AG09309 (cell line): ENCODE results near the gene SDF2.
"Not testable (repeated sequence)": the region's sequence is repeated elsewhere in the genome, so short reads cannot be mapped to it uniquely, and the experiment has no call there.

Experiments used
- DNase-seq: peaks from one replicate; pipeline ENCODE4 v3.0.0-alpha.2; 2010; ENCODE audit warnings: low read depth
- H3K4me3 ChIP-seq: 2 replicates; pipeline ENCODE4 v1.5.1; 2011; ENCODE audit warnings: mild to moderate bottlenecking, low read depth, low read length, moderate library complexity; ENCODE audit not compliant: control insufficient read depth
- TF ChIP-seq, protein P1 (sequence below): IDR thresholded peaks from 2 replicates; pipeline ENCODE4 v1.5.1; 2011; ENCODE audit warnings: mild to moderate bottlenecking, low read depth, low read length, inconsistent platforms; ENCODE audit not compliant: insufficient read depth, control insufficient read depth; ENCODE audit errors: missing control alignments

SDF2 gene

DNA sequence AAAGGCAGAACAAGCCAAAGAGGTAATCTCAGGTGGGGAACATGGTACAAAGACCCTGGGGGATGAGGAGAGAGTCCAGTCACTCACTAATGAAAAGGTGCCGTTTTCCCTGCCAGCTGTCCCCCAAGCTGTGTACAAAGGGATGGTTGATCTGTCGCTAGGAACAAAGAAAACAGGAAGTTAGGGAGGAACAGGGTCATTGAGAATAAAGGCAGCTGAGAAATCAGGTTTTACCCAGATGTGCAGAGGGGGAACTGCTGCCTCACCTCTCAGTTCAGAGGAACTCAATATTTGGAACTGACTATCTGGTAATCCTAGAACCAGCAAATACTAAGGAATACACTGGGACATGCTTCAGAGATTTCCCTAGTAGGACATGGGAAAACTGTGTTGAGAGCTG lies 49.2 kb downstream of the SDF2 start:
- TF ChIP-seq, protein P1, sequence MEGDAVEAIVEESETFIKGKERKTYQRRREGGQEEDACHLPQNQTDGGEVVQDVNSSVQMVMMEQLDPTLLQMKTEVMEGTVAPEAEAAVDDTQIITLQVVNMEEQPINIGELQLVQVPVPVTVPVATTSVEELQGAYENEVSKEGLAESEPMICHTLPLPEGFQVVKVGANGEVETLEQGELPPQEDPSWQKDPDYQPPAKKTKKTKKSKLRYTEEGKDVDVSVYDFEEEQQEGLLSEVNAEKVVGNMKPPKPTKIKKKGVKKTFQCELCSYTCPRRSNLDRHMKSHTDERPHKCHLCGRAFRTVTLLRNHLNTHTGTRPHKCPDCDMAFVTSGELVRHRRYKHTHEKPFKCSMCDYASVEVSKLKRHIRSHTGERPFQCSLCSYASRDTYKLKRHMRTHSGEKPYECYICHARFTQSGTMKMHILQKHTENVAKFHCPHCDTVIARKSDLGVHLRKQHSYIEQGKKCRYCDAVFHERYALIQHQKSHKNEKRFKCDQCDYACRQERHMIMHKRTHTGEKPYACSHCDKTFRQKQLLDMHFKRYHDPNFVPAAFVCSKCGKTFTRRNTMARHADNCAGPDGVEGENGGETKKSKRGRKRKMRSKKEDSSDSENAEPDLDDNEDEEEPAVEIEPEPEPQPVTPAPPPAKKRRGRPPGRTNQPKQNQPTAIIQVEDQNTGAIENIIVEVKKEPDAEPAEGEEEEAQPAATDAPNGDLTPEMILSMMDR, result no peak
- no peak for DNase-seq

DNA sequence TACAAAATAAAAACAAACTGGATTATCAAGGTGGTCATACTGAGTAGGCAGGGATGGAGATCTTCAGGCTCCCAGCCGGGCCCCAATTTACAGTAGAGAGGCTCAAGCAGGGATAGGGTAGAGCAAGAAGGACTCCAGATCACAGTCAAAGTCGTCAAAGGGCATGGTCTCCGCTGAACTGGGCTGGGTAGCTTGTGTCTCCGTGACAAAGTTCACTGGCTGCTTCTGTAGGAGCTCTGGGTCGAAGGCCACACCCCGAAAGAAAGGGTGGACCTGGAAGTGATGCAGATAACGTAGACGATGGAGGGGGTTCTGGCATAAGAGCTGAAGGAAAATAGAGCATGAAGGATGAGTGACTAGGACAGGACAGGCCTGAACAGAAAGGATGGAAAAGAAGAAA lies 51.3 kb downstream of the SDF2 start:
- TF ChIP-seq, protein P1, result no peak
- DNase-seq, result no peak
- H3K4me3 ChIP-seq, result no peak overlapping the region

More for the DNA sequence above, 49.2 kb downstream of the SDF2 start:
- H3K4me3 ChIP-seq, result no peak overlapping the region

DNA sequence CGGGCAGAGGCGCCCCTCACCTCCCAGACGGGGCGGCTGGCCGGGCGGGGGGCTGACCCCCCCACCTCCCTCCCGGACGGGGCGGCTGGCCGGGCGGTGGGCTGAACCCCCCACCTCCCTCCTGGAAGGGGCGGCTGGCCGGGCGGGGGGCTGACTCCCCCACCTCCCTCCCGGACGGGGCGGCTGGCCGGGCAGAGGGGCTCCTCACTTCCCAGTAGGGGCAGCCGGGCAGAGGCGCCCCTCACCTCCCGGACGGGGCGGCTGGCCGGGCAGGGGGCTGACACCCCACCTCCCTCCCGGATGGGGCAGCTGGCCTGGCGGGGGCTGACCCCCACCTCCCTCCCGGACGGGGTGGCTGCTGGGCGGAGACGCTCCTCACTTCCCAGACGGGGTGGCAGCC lies 57.7 kb downstream of the SDF2 start:
- H3K4me3 ChIP-seq, DNase-seq: not testable (repeated sequence)

DNA sequence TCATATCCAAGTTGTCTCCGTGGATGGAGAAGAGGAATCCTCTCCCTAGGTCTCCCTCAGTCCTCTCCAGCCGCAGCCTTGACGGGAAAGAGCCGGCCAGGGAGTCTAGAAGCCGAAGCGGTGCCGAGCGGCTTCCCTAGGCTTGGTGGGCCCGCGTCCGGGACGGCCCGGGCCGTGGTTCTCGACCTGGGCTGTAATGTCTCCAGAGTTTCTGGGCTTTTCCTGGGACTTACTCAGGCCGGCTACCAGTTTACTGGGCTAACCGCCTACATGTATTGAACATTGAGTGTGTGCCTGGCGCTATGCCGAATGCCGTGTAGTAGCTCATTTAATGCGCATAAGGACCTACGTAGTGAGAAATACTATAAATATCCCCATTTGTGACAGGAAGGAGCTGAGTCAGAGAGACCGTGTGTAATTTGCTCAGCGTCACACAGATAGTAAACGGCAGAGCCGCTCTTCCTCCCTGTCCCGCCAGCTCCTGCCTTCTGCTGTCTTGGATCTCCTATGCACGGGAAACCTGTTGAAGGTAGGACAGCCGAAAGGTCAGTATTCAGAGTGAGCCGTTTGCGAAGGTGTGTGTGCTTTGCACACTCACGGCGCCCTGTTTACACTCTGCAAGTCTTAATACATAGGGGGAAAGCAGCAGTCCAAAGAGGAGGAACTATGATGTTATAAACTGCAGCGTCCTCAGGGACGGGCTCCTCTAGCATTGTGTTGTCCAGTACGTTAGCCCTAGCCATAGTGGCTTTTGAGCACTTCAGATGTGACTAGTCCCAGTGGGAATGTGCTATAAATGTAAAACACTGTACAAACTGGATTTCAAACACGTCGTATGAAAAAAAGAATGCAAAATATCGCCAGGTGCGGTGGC lies 62.2 kb downstream of the SDF2 start:
- TF ChIP-seq, protein P1, result no peak
- peak overlapping the region; percentile 90 for H3K4me3 ChIP-seq
- peak; percentile 74 for DNase-seq

DNA sequence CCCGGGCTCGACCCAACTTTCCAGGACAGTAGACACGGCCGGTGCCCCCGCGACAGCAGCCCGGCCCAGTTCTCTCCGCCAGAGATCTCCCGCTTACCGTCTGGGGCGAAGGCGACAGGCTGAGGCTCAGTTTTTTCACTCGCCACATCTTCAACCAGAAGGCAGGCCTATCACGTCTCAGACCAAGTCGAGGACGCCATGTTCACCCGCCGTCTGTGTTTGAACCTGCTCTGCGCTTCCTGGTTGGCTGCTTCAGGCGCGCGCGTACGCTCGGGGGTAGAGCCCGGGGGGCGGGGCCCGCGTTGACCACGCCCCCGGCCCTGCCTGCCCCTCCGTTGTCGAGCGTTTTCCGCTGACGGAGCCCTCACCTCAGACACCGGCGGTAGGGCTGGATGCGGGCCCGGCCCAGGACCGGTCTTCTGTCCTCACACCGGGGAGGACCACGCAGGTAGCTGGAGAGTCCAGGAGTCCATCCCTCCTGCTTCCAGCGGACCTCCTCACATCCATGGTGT lies 62.9 kb downstream of the SDF2 start, which contains the start of gene SPAG5:
SPAG5 (minus strand) TSS at position 227 of the 512 bp plus-strand sequence; CDS start at position 148, 79 bp downstream.
- peak within 1 kb of the TSS; percentile 90 for H3K4me3 ChIP-seq
- DNase-seq, result peak; percentile 60
- TF ChIP-seq, protein P1, result no peak

DNA sequence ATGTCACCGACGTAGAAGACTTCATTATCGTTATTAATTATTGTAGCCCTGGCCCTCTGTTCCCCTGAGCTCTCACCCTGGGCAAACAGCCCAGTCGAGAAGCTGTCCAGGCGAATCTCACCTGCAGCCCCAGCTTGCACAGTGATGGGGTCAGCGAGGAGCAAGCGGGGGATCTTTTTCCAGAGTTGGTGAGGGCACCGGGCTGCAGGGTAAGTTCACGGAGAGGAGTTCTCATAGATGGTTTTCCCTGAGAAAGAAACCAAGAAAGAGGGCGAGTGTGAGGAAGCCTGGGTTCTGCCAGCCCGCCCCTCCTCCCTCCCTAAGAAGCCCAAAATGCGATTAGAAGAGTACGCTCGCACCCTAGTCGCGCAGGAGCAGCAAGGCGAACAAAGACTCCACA lies 63.3 kb downstream of the SDF2 start:
- DNase-seq, result no peak
- TF ChIP-seq, protein P1, result no peak
- peak overlapping the region; percentile 90 for H3K4me3 ChIP-seq
